ENCODE results near the gene CSNK1G3. TPM values are rescaled to one million over a fixed set of nuclear protein-coding genes. Genes with fewer than 3 reads are reported as not detected.

The CSNK1G3 gene
- total RNA-seq, 1 donor: 91.2 TPM

DNA sequence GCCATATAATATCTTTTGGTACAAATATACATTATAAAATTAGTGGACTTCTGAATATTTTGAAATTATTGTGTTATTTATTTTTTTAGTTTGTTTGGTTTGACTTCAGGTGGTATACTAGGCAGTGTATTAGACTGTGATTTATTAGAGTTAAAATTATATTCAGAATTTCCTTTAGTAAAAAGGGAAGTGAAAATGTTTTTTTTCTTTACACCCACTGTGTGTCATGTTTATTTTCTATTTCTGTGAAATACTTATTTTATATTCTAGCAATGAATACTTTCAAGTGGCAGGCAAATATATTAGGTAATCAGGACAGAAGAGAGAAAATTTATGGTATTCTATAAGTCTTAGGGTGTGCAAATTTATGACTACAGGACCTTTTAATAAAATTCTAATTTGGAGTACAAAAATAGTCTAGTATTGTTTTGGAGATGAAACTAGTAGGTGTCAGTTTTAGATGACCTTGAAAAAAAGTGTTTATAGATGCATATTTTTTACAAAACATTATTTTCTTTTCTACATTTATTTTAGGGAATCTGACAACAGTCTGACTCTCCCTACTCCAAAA, 8.8 kb downstream of the CSNK1G3 start:
- Histone ChIP-seq H3K27me3 (ENCODE audit: insufficient read depth, low read length) (no peaks in the 10 kb centered on the region), H3K36me3 (ENCODE audit: insufficient read depth, low read length) (no peaks in the 10 kb centered on the region), H3K4me3 (ENCODE audit: insufficient read depth, low read length) (no peak overlapping the region), H3K4me2 (ENCODE audit: insufficient read depth, low read length) (no peak overlapping the region), H3K9me3 (ENCODE audit: low read depth, low read length) (no peaks in the 10 kb centered on the region), H3K27ac (ENCODE audit: low read depth, low read length) (no peak overlapping the region), H3K79me2 (ENCODE audit: insufficient read depth, low read length) (peaks cover 95% of the 10 kb centered on the region), H3K4me1 (ENCODE audit: insufficient read depth, low read length) (no peaks in the 10 kb centered on the region), H2AFZ (ENCODE audit: low read length) (no peak overlapping the region), H4K20me1 (ENCODE audit: insufficient read depth, low read length) (peaks cover 49% of the 10 kb centered on the region)
- DNase-seq (ENCODE audit: insufficient read length, low spot score, missing footprints): no peak
- TF ChIP-seq, protein P1, sequence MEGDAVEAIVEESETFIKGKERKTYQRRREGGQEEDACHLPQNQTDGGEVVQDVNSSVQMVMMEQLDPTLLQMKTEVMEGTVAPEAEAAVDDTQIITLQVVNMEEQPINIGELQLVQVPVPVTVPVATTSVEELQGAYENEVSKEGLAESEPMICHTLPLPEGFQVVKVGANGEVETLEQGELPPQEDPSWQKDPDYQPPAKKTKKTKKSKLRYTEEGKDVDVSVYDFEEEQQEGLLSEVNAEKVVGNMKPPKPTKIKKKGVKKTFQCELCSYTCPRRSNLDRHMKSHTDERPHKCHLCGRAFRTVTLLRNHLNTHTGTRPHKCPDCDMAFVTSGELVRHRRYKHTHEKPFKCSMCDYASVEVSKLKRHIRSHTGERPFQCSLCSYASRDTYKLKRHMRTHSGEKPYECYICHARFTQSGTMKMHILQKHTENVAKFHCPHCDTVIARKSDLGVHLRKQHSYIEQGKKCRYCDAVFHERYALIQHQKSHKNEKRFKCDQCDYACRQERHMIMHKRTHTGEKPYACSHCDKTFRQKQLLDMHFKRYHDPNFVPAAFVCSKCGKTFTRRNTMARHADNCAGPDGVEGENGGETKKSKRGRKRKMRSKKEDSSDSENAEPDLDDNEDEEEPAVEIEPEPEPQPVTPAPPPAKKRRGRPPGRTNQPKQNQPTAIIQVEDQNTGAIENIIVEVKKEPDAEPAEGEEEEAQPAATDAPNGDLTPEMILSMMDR (IDR thresholded peaks at IDR 0.05; ENCODE audit: extremely low read depth, low read depth, low read length): no peak

DNA sequence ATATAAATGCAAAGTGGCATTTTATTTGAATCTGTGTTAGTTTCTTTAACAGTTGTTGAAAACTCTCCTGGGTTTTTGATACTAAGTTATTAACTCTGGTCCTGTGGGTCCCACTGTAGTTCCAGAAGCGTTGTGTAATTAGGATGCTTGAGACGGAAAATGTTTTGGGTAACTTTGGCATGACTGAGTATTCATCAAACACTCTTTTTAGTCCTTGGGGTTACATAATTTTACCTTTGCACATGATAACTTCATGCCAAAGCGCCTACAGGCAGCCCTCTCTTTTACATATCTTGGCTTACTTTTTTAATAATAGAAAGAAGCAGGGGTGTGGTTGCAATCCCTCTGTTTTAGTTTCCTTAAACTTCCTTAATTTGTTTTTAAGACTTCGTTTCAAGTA, 12.2 kb downstream of the CSNK1G3 start:
- Histone ChIP-seq H4K20me1 (ENCODE audit: insufficient read depth, low read length) (peaks cover 42% of the 10 kb centered on the region), H3K9me3 (ENCODE audit: low read depth, low read length) (no peaks in the 10 kb centered on the region)

DNA sequence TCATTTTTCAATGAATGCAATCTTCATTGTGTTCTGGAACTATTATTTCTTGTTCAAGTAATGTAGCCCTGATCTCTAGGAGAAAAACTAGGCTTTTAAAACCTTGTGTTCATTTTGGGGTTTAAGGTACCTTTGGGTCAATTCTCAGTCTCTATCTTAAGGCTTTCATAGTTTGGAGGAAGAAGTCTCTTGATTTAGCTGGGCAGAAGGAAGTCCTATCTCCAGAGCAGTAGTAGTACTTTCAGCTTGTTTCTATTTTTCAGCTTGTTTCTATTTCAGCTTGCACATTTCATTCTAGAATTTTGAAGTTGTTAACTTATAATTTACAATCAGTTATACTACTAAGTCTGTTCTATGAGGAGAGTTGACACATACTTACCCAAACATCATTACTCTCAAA, 15.2 kb downstream of the CSNK1G3 start:
- H3K4me3 ChIP-seq (ENCODE audit: insufficient read depth, low read length): no peak overlapping the region
- H3K36me3 ChIP-seq (ENCODE audit: insufficient read depth, low read length): no peaks in the 10 kb centered on the region
- no peaks in the 10 kb centered on the region for H3K9me3 ChIP-seq (ENCODE audit: low read depth, low read length)
- no peaks in the 10 kb centered on the region for H3K27me3 ChIP-seq (ENCODE audit: insufficient read depth, low read length)
- H3K4me2 ChIP-seq (ENCODE audit: insufficient read depth, low read length): no peak overlapping the region
- peaks cover 91% of the 10 kb centered on the region for H3K79me2 ChIP-seq (ENCODE audit: insufficient read depth, low read length)
- no peaks in the 10 kb centered on the region for H3K4me1 ChIP-seq (ENCODE audit: insufficient read depth, low read length)
- H4K20me1 ChIP-seq (ENCODE audit: insufficient read depth, low read length): peaks cover 42% of the 10 kb centered on the region
- TF ChIP-seq, protein P1 (IDR thresholded peaks at IDR 0.05; ENCODE audit: extremely low read depth, low read depth, low read length): no peak
- H3K27ac ChIP-seq (ENCODE audit: low read depth, low read length): no peak overlapping the region
- no peak overlapping the region for H2AFZ ChIP-seq (ENCODE audit: low read length)
- DNase-seq (ENCODE audit: insufficient read length, low spot score, missing footprints): no peak

More for the DNA sequence above, 12.2 kb downstream of the CSNK1G3 start:
- Histone ChIP-seq H3K36me3 (ENCODE audit: insufficient read depth, low read length) (no peaks in the 10 kb centered on the region), H3K4me3 (ENCODE audit: insufficient read depth, low read length) (no peak overlapping the region), H3K27me3 (ENCODE audit: insufficient read depth, low read length) (no peaks in the 10 kb centered on the region), H3K79me2 (ENCODE audit: insufficient read depth, low read length) (peaks cover 93% of the 10 kb centered on the region), H3K4me2 (ENCODE audit: insufficient read depth, low read length) (no peak overlapping the region), H3K27ac (ENCODE audit: low read depth, low read length) (no peak overlapping the region), H2AFZ (ENCODE audit: low read length) (no peak overlapping the region), H3K4me1 (ENCODE audit: insufficient read depth, low read length) (no peaks in the 10 kb centered on the region)
- TF ChIP-seq, protein P1 (IDR thresholded peaks at IDR 0.05; ENCODE audit: extremely low read depth, low read depth, low read length): no peak
- no peak for DNase-seq (ENCODE audit: insufficient read length, low spot score, missing footprints)

DNA sequence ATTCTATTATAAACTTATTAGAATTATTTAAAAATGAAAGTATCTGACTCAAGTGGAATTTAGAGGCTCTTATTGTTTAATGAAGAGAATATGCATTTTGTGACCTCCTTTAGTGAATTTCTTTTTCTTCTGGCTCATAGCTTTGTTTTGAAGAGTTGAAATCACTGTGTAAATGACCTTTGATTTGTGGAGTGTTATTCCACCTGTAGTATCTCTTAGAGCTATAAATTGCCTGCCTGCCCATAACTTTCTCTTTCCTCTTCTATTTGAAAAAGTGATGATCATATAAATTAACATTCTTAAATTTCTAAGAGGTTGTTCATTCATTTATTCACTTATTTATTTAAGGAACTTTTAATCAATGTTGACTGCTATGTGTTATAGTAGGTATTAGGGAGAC, 16.1 kb downstream of the CSNK1G3 start:
- Histone ChIP-seq H3K79me2 (ENCODE audit: insufficient read depth, low read length) (peaks cover 92% of the 10 kb centered on the region), H3K4me3 (ENCODE audit: insufficient read depth, low read length) (no peak overlapping the region)
- TF ChIP-seq, protein P1 (IDR thresholded peaks at IDR 0.05; ENCODE audit: extremely low read depth, low read depth, low read length): no peak

More for the DNA sequence above, 16.1 kb downstream of the CSNK1G3 start:
- DNase-seq (ENCODE audit: insufficient read length, low spot score, missing footprints): no peak
- Histone ChIP-seq H3K4me2 (ENCODE audit: insufficient read depth, low read length) (peak overlapping the region; percentile 34), H3K27ac (ENCODE audit: low read depth, low read length) (no peak overlapping the region), H3K36me3 (ENCODE audit: insufficient read depth, low read length) (no peaks in the 10 kb centered on the region), H4K20me1 (ENCODE audit: insufficient read depth, low read length) (peaks cover 35% of the 10 kb centered on the region), H2AFZ (ENCODE audit: low read length) (no peak overlapping the region), H3K27me3 (ENCODE audit: insufficient read depth, low read length) (no peaks in the 10 kb centered on the region), H3K9me3 (ENCODE audit: low read depth, low read length) (no peaks in the 10 kb centered on the region), H3K4me1 (ENCODE audit: insufficient read depth, low read length) (no peaks in the 10 kb centered on the region)
